DOHH2 (cell line): Measurements from ENCODE around the gene SMPD3.

ENCODE experiments used
- H3F3A ChIP-seq: fragments of 200-600 bp; sonication (generic), shearing (Covaris generic); 2 replicates; pipeline ENCODE4 v1.6.0; 2016; ENCODE audit warnings: antibody characterized with exemption, mild to moderate bottlenecking; ENCODE audit not compliant: control insufficient read depth, insufficient read depth
- H3K27ac ChIP-seq: fragments of 200-600 bp; sonication (generic); 2 replicates; pipeline ENCODE4 v1.5.1; 2014; ENCODE audit warnings: low read depth, mild to moderate bottlenecking, low read length, moderate library complexity
- H3K27me3 ChIP-seq: fragments of 200-600 bp; sonication (generic); 2 replicates; pipeline ENCODE4 v1.6.1; 2014; ENCODE audit warnings: mild to moderate bottlenecking, low read length, mixed read lengths; ENCODE audit not compliant: control insufficient read depth
- H3K36me3 ChIP-seq: fragments of 200-600 bp; sonication (generic); 2 replicates; pipeline ENCODE4 v1.6.1; 2014; ENCODE audit warnings: mild to moderate bottlenecking, low read length, moderate library complexity, mixed read lengths; ENCODE audit not compliant: control insufficient read depth
- H3K4me1 ChIP-seq: fragments of 200-600 bp; sonication (generic); 2 replicates; pipeline ENCODE4 v1.6.1; 2014; ENCODE audit warnings: mild to moderate bottlenecking, low read length, mixed read lengths; ENCODE audit not compliant: control insufficient read depth
- H3K4me2 ChIP-seq: fragments of 200-600 bp; sonication (generic); 2 replicates; pipeline ENCODE4 v1.6.0; 2014; ENCODE audit warnings: mild to moderate bottlenecking, low read length, moderate library complexity
- H3K4me3 ChIP-seq: fragments of 200-600 bp; sonication (generic); 2 replicates; pipeline ENCODE4 v1.5.1; 2014; ENCODE audit warnings: mild to moderate bottlenecking, low read length, mixed read lengths
- H3K79me2 ChIP-seq: fragments of 200-600 bp; sonication (generic); 2 replicates; pipeline ENCODE4 v1.6.1; 2014; ENCODE audit warnings: mild to moderate bottlenecking, low read length, mixed read lengths; ENCODE audit not compliant: control insufficient read depth
- H3K9me2 ChIP-seq: fragments of 200-600 bp; sonication (generic); replicated peaks from 2 replicates; pipeline ENCODE4 v1.6.1; 2014; ENCODE audit warnings: mild to moderate bottlenecking, low read length, mixed read lengths; ENCODE audit not compliant: control insufficient read depth
- H3K9me3 ChIP-seq: fragments of 200-600 bp; sonication (generic); 2 replicates; pipeline ENCODE4 v1.6.1; 2014; ENCODE audit warnings: antibody characterized with exemption, low read length, mixed read lengths; ENCODE audit not compliant: control insufficient read depth, insufficient read depth
- H4K20me1 ChIP-seq: fragments of 200-600 bp; sonication (generic); 2 replicates; pipeline ENCODE4 v1.6.0; 2014; ENCODE audit warnings: low read depth, mild to moderate bottlenecking, antibody characterized with exemption, low read length, moderate library complexity; ENCODE audit not compliant: control insufficient read depth, insufficient read depth
- EZH2phosphoT487 ChIP-seq: fragments of 200-600 bp; sonication (generic); IDR thresholded peaks from 2 replicates; pipeline ENCODE4 v1.6.1; 2017; ENCODE audit warnings: borderline replicate concordance, mild to moderate bottlenecking, antibody characterized with exemption, low read length, moderate library complexity, mixed read lengths
- TF ChIP-seq, protein P1 (sequence below): fragments of 200-600 bp; sonication (generic); IDR thresholded peaks from one replicate; pipeline ENCODE4 v1.5.1; 2014; ENCODE audit warnings: antibody characterized with exemption, mild to moderate bottlenecking, low read depth, low read length; ENCODE audit not compliant: poor library complexity, severe bottlenecking

Gene SMPD3

DNA sequence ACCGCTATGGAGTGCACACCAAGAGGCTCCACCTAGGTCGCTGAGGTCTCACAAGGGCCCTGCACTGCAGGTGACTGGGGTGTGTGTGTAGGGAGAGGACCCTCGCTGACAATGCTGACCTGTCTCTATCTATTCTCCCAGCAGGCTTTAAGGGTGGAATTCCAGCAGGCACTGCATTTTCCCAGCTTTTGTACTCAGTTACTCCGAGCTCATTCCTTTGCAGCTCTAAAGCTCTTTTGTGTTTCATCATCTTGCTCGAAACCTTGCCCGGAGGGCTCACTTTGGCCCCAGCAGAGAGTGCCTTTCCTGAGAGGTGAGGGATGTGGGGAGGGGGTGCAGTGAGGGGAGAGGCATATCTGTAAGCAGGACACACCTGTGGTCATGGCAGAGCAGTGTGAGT, 39.3 kb downstream of the SMPD3 start:
- H3K4me3 ChIP-seq: no peak overlapping the region
- no peaks in the 10 kb centered on the region for H3K9me2 ChIP-seq
- no peaks in the 10 kb centered on the region for H3K4me1 ChIP-seq
- H3K27ac ChIP-seq: no peak overlapping the region
- no peaks in the 10 kb centered on the region; the same call in 1 of the 2 replicates for H3K27me3 ChIP-seq
- H3K79me2 ChIP-seq: no peaks in the 10 kb centered on the region
- no peaks in the 10 kb centered on the region for H3K36me3 ChIP-seq
- no peaks in the 10 kb centered on the region for H3F3A ChIP-seq
- no peak overlapping the region for H3K4me2 ChIP-seq
- H3K9me3 ChIP-seq: no peaks in the 10 kb centered on the region
- TF ChIP-seq EZH2phosphoT487: no peak
- TF ChIP-seq, protein P1, sequence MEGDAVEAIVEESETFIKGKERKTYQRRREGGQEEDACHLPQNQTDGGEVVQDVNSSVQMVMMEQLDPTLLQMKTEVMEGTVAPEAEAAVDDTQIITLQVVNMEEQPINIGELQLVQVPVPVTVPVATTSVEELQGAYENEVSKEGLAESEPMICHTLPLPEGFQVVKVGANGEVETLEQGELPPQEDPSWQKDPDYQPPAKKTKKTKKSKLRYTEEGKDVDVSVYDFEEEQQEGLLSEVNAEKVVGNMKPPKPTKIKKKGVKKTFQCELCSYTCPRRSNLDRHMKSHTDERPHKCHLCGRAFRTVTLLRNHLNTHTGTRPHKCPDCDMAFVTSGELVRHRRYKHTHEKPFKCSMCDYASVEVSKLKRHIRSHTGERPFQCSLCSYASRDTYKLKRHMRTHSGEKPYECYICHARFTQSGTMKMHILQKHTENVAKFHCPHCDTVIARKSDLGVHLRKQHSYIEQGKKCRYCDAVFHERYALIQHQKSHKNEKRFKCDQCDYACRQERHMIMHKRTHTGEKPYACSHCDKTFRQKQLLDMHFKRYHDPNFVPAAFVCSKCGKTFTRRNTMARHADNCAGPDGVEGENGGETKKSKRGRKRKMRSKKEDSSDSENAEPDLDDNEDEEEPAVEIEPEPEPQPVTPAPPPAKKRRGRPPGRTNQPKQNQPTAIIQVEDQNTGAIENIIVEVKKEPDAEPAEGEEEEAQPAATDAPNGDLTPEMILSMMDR: no peak
- H4K20me1 ChIP-seq: no peaks in the 10 kb centered on the region

DNA sequence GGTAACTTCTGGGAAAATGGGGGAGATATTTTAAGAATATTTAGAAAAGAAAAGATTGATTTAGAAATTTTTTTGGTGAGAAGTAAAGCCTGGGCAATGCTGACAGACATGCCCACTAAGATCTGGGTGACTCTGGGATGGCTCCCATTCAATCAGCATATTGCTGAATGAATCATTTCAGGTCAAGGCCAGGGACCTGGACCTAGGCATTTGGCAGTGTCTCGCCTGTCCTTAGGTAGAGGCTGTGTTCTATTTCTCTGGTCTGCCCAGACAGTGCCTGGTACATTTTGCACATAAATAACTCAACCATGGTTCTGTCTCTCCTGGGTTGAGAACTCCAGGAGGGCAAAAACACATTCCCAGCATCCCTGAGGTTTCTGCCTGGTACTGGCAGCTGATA, 39.9 kb downstream of the SMPD3 start:
- Histone ChIP-seq H3K9me3 (no peaks in the 10 kb centered on the region), H3K4me2 (no peak overlapping the region), H3K4me3 (no peak overlapping the region), H3K27ac (no peak overlapping the region), H3F3A (no peaks in the 10 kb centered on the region), H3K27me3 (no peaks in the 10 kb centered on the region; the same call in 1 of the 2 replicates), H3K4me1 (no peaks in the 10 kb centered on the region), H4K20me1 (no peaks in the 10 kb centered on the region), H3K9me2 (no peaks in the 10 kb centered on the region), H3K36me3 (no peaks in the 10 kb centered on the region), H3K79me2 (no peaks in the 10 kb centered on the region)
- TF ChIP-seq, protein P1: no peak
- TF ChIP-seq EZH2phosphoT487: no peak

DNA sequence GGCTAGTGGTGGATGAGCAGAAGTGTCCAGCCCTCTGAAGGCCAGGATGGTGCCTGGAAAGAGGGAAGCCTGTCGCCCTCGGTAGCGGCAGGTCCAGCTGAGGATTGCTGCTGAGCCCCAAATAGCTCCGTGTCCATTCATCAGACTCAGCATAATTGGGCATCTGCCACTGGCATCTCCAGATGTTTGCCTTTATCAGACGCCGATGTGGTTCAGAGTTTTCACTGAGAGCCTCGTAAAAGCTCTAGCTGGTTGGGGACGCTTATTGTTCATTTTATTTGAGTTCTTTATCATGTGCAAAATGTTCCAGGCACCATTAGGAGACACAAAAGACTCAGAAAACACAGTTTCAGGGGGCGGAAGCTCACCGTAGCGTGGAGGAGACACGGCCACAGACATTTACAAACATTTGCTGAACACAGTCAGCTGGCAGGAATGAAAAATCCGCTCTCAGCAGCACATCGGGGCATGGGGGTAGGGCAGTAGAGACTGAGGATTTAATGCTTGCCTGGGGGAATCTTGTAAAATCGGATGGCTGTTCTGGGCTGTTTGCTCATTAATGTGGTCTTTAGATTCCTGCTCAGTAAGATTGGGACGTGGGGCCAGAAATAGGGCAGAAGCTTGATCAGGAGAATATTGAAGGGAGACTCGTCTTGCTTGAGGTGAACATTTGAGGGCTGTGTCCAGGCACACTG, 41.7 kb downstream of the SMPD3 start:
- Histone ChIP-seq H3K36me3 (no peaks in the 10 kb centered on the region), H3K27ac (no peak overlapping the region), H3F3A (no peaks in the 10 kb centered on the region), H3K4me1 (no peaks in the 10 kb centered on the region), H4K20me1 (no peaks in the 10 kb centered on the region), H3K4me2 (no peak overlapping the region), H3K9me2 (no peaks in the 10 kb centered on the region), H3K79me2 (no peaks in the 10 kb centered on the region), H3K4me3 (no peak overlapping the region), H3K9me3 (no peaks in the 10 kb centered on the region), H3K27me3 (peaks cover 4% of the 10 kb centered on the region)
- no peak for TF ChIP-seq EZH2phosphoT487
- TF ChIP-seq, protein P1: no peak
